NB4 (cell line): ENCODE measurements around the gene CORO2A.

Source experiments
- CTCF ChIP-seq: IDR thresholded peaks from one replicate; pipeline ENCODE4 v1.5.1; 2012; ENCODE audit warnings: low read depth, low read length
- MYC ChIP-seq: IDR thresholded peaks from 2 replicates; pipeline ENCODE4 v1.6.1; 2011; ENCODE audit warnings: low read depth, low read length
- POLR2A ChIP-seq: IDR thresholded peaks from 2 replicates; pipeline ENCODE4 v1.6.1; 2011; ENCODE audit warnings: mild to moderate bottlenecking; ENCODE audit not compliant: insufficient read length; ENCODE audit errors: extremely low read depth

GRCh38 chr9:98097836-98098235, 94.6 kb downstream of the CORO2A start:
- TF ChIP-seq CTCF, result no peak
- TF ChIP-seq POLR2A, result no peak
- no peak for TF ChIP-seq MYC
